Measurements from ENCODE around the gene LNX1.

- TF ChIP-seq CTCF (conservative IDR thresholded peaks at IDR 0.05 in 1 of 2, IDR thresholded peaks at IDR 0.05 in 1 of 2; ENCODE audit: low read depth in 1 of 2, low read length in 2 of 2) (no peak), EZH2 (IDR thresholded peaks at IDR 0.05; ENCODE audit: low read length, missing control alignments) (no peak)
These were observed 43.3 kb downstream of the LNX1 start for GRCh38 chr4:53547983-53548382.

All from fibroblast of lung (primary cell).